Psoas muscle (tissue), 8 donors: Measurements from ENCODE around the gene MME. TPM values are rescaled to one million over a fixed set of nuclear protein-coding genes. Genes with fewer than 3 reads are reported as not detected.

Experiments used
- ATAC-seq, 4 donors: fragments of 200-7000 bp; cut with Tn5 transposase; one replicate each; pipeline ENCODE4 v1.9.1; 2020; ENCODE audit warnings: moderate library complexity in 3 of 4, mild to moderate bottlenecking in 2 of 4
- DNase-seq, 2 donors: peaks; one replicate each; pipeline ENCODE4 v3.0.0-alpha.2; 2020
- H3K27ac ChIP-seq: fragments of 200-600 bp; one replicate; pipeline ENCODE4 v1.8.0; 2022
- H3K27me3 ChIP-seq, 3 donors: fragments of 200-600 bp in 1 of 3; one replicate each; pipeline versions ENCODE4 v1.6.1 to v1.8.0; 2013 to 2022; ENCODE audit warnings: low read length in 2 of 3, mild to moderate bottlenecking in 2 of 3, moderate library complexity in 1 of 3; ENCODE audit not compliant: insufficient read depth in 3 of 3
- H3K36me3 ChIP-seq, 2 donors: fragments of 200-600 bp in 1 of 2; one replicate each; pipeline versions ENCODE4 v1.6.1 to v1.8.0; 2013 to 2022; ENCODE audit warnings: low read depth in 1 of 2, mild to moderate bottlenecking in 1 of 2, moderate library complexity in 1 of 2; ENCODE audit not compliant: insufficient read depth in 1 of 2
- H3K4me1 ChIP-seq: fragments of 200-600 bp; one replicate; pipeline ENCODE4 v1.8.0; 2022
- H3K4me3 ChIP-seq: fragments of 200-600 bp; one replicate; pipeline ENCODE4 v1.8.0; 2022; ENCODE audit warnings: mild to moderate bottlenecking
- H3K9me3 ChIP-seq: fragments of 200-600 bp; one replicate; pipeline ENCODE4 v1.8.0; 2022
- WGBS, 3 donors: extraction: QIAGEN DNeasy Blood & Tissue Kit; methylation state at CpG; one replicate each; pipeline versions ENCODE4 v1.1.6 to v1.1.7; 2013; 5-methylcytosine and 5-hydroxymethylcytosine counted together
- intact Hi-C, 2 donors: fragments of 100-400 bp; cut with DNase I; formaldehyde crosslinking; loops; one replicate each; pipeline versions ENCODE4 v1.11.0 to v1.14.2; 2022
- polyA plus RNA-seq, 3 donors: library from polyadenylated mRNA; stranded (reverse); fragments of 200-250 nt; gene quantifications; one replicate each; pipeline ENCODE4 v1.2.3, GENCODE V29; 2013
- total RNA-seq, 4 donors: library from RNA; stranded (reverse); fragmentation: NEBNext Ultra II Directional in 2 of 4; extraction: Animal tissue kit (Norgen Biotek cat#: 25700) in 2 of 4; gene quantifications; one replicate each; pipeline versions ENCODE4 v1.2.1 to v1.2.4, GENCODE V29; 2021 to 2023
- TF ChIP-seq, protein P1 (sequence below): fragments of 200-600 bp; IDR thresholded peaks from one replicate; pipeline ENCODE4 v1.8.0; 2022; ENCODE audit warnings: antibody characterized with exemption
- donor health status: healthy with polysubstance abuse.
- donor health status: DM: no; HTN: no; CAD: no; lungs with moderate emphysema.
- donor health status: Bipolar disorder and iron deficiency.
- donor health status: healthy.
- donor health status: DM: yes; HTN: yes; CAD: no.
- donor health status: DM: no; HTN: no; CAD: no.
- donor health status: DM: no; HTN: no; CAD: no.
- donor health status: DM: yes; HTN: yes; CAD: no.

The MME gene
- total and polyA plus RNA-seq, 7 donors = 10.3 to 44.1 (median 38.5) TPM

GRCh38 chr3:155076888-155077287 lies 3.2 kb upstream of the MME start:
- TF ChIP-seq, protein P1, sequence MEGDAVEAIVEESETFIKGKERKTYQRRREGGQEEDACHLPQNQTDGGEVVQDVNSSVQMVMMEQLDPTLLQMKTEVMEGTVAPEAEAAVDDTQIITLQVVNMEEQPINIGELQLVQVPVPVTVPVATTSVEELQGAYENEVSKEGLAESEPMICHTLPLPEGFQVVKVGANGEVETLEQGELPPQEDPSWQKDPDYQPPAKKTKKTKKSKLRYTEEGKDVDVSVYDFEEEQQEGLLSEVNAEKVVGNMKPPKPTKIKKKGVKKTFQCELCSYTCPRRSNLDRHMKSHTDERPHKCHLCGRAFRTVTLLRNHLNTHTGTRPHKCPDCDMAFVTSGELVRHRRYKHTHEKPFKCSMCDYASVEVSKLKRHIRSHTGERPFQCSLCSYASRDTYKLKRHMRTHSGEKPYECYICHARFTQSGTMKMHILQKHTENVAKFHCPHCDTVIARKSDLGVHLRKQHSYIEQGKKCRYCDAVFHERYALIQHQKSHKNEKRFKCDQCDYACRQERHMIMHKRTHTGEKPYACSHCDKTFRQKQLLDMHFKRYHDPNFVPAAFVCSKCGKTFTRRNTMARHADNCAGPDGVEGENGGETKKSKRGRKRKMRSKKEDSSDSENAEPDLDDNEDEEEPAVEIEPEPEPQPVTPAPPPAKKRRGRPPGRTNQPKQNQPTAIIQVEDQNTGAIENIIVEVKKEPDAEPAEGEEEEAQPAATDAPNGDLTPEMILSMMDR = no peak
- peaks cover 5% of the 10 kb centered on the region for H3K9me3 ChIP-seq
- WGBS, 3 donors = 90 to 91% (median 91%) methylated on average over 4 of the region's 4 CpGs
- DNase-seq (no peak), ATAC-seq (no peak)
- H3K36me3 ChIP-seq = no peaks in the 10 kb centered on the region
- H3K27ac ChIP-seq = no peak overlapping the region
- no peak overlapping the region for H3K4me3 ChIP-seq
- peaks cover 0 to 8% (median 0%) of the 10 kb centered on the region in 3 donors for H3K27me3 ChIP-seq
- H3K4me1 ChIP-seq = no peaks in the 10 kb centered on the region
- intact Hi-C loops = loop anchor here in 1 of 2 donors (10.0 kb wide), 1 partner anchor 248 kb away; no protein-coding TSS in a partner anchor

DNA sequence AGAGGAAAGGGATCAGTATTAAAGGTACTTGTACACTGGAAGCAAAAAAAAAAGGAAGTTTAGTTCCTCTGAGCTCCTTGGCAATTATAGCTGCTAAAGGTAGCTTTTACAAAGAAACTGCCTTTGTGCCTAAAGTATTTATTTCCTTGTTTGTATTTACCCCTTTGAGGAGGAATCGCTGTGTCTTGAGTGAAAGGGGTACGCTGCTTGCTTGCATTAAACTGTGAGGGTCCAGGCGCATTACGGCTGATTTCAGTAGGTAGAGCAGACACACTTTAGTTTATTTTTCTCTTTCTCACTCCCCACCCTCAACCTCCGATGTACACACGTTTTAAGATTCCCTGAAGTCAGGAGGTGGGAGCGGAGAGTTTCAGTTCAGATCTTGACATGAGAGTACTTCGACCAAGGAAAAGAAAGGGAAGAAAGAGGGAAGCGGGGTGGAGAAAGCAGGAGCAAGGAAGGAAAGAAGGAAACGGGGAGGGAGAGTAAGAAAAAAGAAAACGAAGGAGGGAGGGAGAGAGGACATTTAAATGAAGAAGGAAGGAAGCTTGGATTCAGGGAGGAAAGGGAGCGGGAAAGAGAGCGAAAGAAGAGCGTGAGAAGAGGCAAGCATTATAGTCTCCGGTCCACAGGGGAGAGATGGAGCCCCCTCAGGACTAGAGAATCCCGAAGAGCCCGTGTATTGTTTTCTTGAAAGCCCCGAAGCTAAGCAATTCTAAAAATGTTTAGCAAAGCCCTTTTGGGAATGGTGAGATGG lies 1.2 kb upstream of the MME start:
- DNase-seq (no peak), ATAC-seq (peak in 3 of 4 donors; percentile 9 to 43 (median 20))
- Histone ChIP-seq H3K9me3 (peaks cover 5% of the 10 kb centered on the region), H3K27ac (peak overlapping the region; percentile 33), H3K4me1 (no peaks in the 10 kb centered on the region), H3K4me3 (peak overlapping the region; percentile 90), H3K36me3 (peaks cover 0 to under 1% of the 10 kb centered on the region in 2 donors), H3K27me3 (peaks cover 0 to 8% (median 0%) of the 10 kb centered on the region in 3 donors)
- WGBS, 3 donors = 8 to 13% (median 11%) methylated on average over 18 of the region's 18 CpGs
- TF ChIP-seq, protein P1 = no peak
- intact Hi-C loops = loop anchor here in 1 of 2 donors (10.0 kb wide), 1 partner anchor 246 kb away; no protein-coding TSS in a partner anchor

GRCh38 chr3:155079468-155079745 lies 712 bp upstream of the MME start:
- H3K36me3 ChIP-seq = peaks cover 0 to 5% of the 10 kb centered on the region in 2 donors
- 1 to 2% (median 1%) methylated on average over 7 to 21 of the region's 21 CpGs for WGBS, 3 donors
- H3K9me3 ChIP-seq = peaks cover 5% of the 10 kb centered on the region
- ATAC-seq (peak; percentile 51 to 78 (median 68)), DNase-seq (no peak)
- TF ChIP-seq, protein P1 = no peak
- peak overlapping the region; percentile 90 for H3K4me3 ChIP-seq
- H3K4me1 ChIP-seq = no peaks in the 10 kb centered on the region
- intact Hi-C loops = loop anchor here in 1 of 2 donors (10.0 kb wide), 1 partner anchor 245 kb away; no protein-coding TSS in a partner anchor
- peak overlapping the region; percentile 73 for H3K27ac ChIP-seq
- peaks cover 0 to 8% (median 0%) of the 10 kb centered on the region in 3 donors for H3K27me3 ChIP-seq

DNA sequence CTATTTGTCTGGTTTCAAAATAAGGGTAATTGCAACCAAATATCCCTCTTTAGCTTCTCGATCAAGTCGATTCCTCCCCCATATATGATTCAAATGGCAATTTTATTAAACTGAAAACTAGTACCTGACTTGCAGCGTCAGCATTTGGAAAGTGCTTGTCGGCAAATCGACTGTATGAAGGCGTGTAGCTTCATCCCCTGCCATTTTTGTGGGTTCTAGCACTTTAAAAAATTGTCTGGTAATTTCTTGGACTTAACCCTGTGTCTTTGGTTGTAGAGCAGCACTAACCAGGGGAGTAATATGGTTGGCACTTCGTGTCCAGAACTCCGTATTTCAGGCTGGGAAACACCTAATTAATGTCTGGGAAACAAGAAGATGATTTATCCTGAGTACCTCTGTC lies 573 bp downstream of the MME start:
- intact Hi-C loops = loop anchor here in 1 of 2 donors (10.0 kb wide), 1 partner anchor 244 kb away; no protein-coding TSS in a partner anchor
- Histone ChIP-seq H3K36me3 (peaks cover 0 to 18% of the 10 kb centered on the region in 2 donors), H3K9me3 (no peaks in the 10 kb centered on the region), H3K4me3 (peak overlapping the region; percentile 90), H3K4me1 (no peaks in the 10 kb centered on the region), H3K27me3 (peaks cover 0 to 8% (median 0%) of the 10 kb centered on the region in 3 donors), H3K27ac (peak overlapping the region; percentile 73)
- ATAC-seq (peak in 1 of 4 donors; percentile 31), DNase-seq (no peak)
- TF ChIP-seq, protein P1 = no peak
- 19 to 33% (median 29%) methylated on average over 8 of the region's 8 CpGs for WGBS, 3 donors
